ENCODE data around the gene ALDH3A1.

ALDH3A1 gene

GRCh38 chr17:19757536-19758180, 9.6 kb upstream of the ALDH3A1 start:
- no peak overlapping the region for H3K27ac ChIP-seq (ENCODE audit: low read depth, low read length)

GRCh38 chr17:19756546-19756945, 8.4 kb upstream of the ALDH3A1 start:
- peaks cover 8% of the 10 kb centered on the region; the same call in 1 of the 2 replicates for H3K27me3 ChIP-seq (ENCODE audit: control insufficient read depth, low read length)
- H4K20me1 ChIP-seq (ENCODE audit: control insufficient read depth, insufficient read depth, low read depth, low read length): no peaks in the 10 kb centered on the region
- no peak overlapping the region for H3K4me2 ChIP-seq (ENCODE audit: low read length)
- no peak overlapping the region for H3K4me3 ChIP-seq (ENCODE audit: low read length)
- H3K27ac ChIP-seq (ENCODE audit: low read depth, low read length): no peak overlapping the region
- H3K4me1 ChIP-seq (ENCODE audit: control insufficient read depth, low read length): peaks cover 4% of the 10 kb centered on the region; the same call in 1 of the 2 replicates
- TF ChIP-seq EZH2phosphoT487 (IDR thresholded peaks at IDR 0.05; ENCODE audit: borderline replicate concordance, low read length) (no peak), CTCF (IDR thresholded peaks at IDR 0.05; ENCODE audit: low read depth, low read length, poor library complexity, severe bottlenecking) (no peak)
- H3K36me3 ChIP-seq (ENCODE audit: control insufficient read depth, low read length): no peaks in the 10 kb centered on the region
- H3F3A ChIP-seq (ENCODE audit: control insufficient read depth, insufficient read depth): no peaks in the 10 kb centered on the region
- no peaks in the 10 kb centered on the region for H3K79me2 ChIP-seq (ENCODE audit: control insufficient read depth, low read length)
- no peaks in the 10 kb centered on the region for H3K9me2 ChIP-seq (replicated peaks; ENCODE audit: control insufficient read depth, low read length)
- H3K9me3 ChIP-seq (ENCODE audit: control insufficient read depth, insufficient read depth, low read length): no peaks in the 10 kb centered on the region

More at GRCh38 chr17:19757536-19758180, 9.6 kb upstream of the ALDH3A1 start:
- Histone ChIP-seq H3K9me3 (ENCODE audit: control insufficient read depth, insufficient read depth, low read length) (no peaks in the 10 kb centered on the region), H3K27me3 (ENCODE audit: control insufficient read depth, low read length) (peaks cover 8% of the 10 kb centered on the region; the same call in 1 of the 2 replicates), H3K4me1 (ENCODE audit: control insufficient read depth, low read length) (peaks cover 4% of the 10 kb centered on the region; the same call in 1 of the 2 replicates), H3K4me3 (ENCODE audit: low read length) (no peak overlapping the region), H3F3A (ENCODE audit: control insufficient read depth, insufficient read depth) (no peaks in the 10 kb centered on the region), H3K4me2 (ENCODE audit: low read length) (no peak overlapping the region), H3K9me2 (replicated peaks; ENCODE audit: control insufficient read depth, low read length) (no peaks in the 10 kb centered on the region), H3K79me2 (ENCODE audit: control insufficient read depth, low read length) (no peaks in the 10 kb centered on the region), H4K20me1 (ENCODE audit: control insufficient read depth, insufficient read depth, low read depth, low read length) (no peaks in the 10 kb centered on the region), H3K36me3 (ENCODE audit: control insufficient read depth, low read length) (no peaks in the 10 kb centered on the region)
- TF ChIP-seq EZH2phosphoT487 (IDR thresholded peaks at IDR 0.05; ENCODE audit: borderline replicate concordance, low read length) (no peak), CTCF (IDR thresholded peaks at IDR 0.05; ENCODE audit: low read depth, low read length, poor library complexity, severe bottlenecking) (no peak)

- H3K4me1 ChIP-seq (ENCODE audit: control insufficient read depth, low read length): peaks cover 4% of the 10 kb centered on the region; the same call in 1 of the 2 replicates
- TF ChIP-seq EZH2phosphoT487 (IDR thresholded peaks at IDR 0.05; ENCODE audit: borderline replicate concordance, low read length) (no peak), CTCF (IDR thresholded peaks at IDR 0.05; ENCODE audit: low read depth, low read length, poor library complexity, severe bottlenecking) (no peak)
- H3K4me2 ChIP-seq (ENCODE audit: low read length): no peak overlapping the region
- no peaks in the 10 kb centered on the region for H3K9me3 ChIP-seq (ENCODE audit: control insufficient read depth, insufficient read depth, low read length)
- no peaks in the 10 kb centered on the region for H4K20me1 ChIP-seq (ENCODE audit: control insufficient read depth, insufficient read depth, low read depth, low read length)
- no peaks in the 10 kb centered on the region for H3K36me3 ChIP-seq (ENCODE audit: control insufficient read depth, low read length)
- no peak overlapping the region for H3K27ac ChIP-seq (ENCODE audit: low read depth, low read length)
- H3F3A ChIP-seq (ENCODE audit: control insufficient read depth, insufficient read depth): no peaks in the 10 kb centered on the region
- no peak overlapping the region for H3K4me3 ChIP-seq (ENCODE audit: low read length)
- H3K27me3 ChIP-seq (ENCODE audit: control insufficient read depth, low read length): peaks cover 8% of the 10 kb centered on the region; the same call in 1 of the 2 replicates
- no peaks in the 10 kb centered on the region for H3K79me2 ChIP-seq (ENCODE audit: control insufficient read depth, low read length)
- no peaks in the 10 kb centered on the region for H3K9me2 ChIP-seq (replicated peaks; ENCODE audit: control insufficient read depth, low read length)
Observed at GRCh38 chr17:19755821-19756510, 7.9 kb upstream of the ALDH3A1 start.
